Karpas-422 (cell line): ENCODE results near the gene PLEKHG4B. TPM values are rescaled to one million over a fixed set of nuclear protein-coding genes. Genes with fewer than 3 reads are reported as not detected.

Source experiments
- DNase-seq: peaks from one replicate; pipeline ENCODE4 v3.0.0-alpha.2; 2015
- H2AFZ ChIP-seq: fragments of 200-600 bp; sonication (generic); 2 replicates; pipeline ENCODE4 v1.6.1; 2014; ENCODE audit warnings: antibody characterized with exemption, low read length, mixed read lengths
- H3K27ac ChIP-seq: fragments of 200-600 bp; sonication (generic); 2 replicates; pipeline ENCODE4 v1.5.1; 2014; ENCODE audit warnings: mild to moderate bottlenecking, low read length, moderate library complexity
- H3K27me3 ChIP-seq: fragments of 200-600 bp; sonication (generic); 2 replicates; pipeline ENCODE4 v1.6.1; 2014; ENCODE audit warnings: low read length, mixed read lengths
- H3K36me3 ChIP-seq: fragments of 200-600 bp; sonication (generic); 2 replicates; pipeline ENCODE4 v1.6.1; 2014; ENCODE audit warnings: low read length, mixed read lengths; ENCODE audit not compliant: insufficient read depth
- H3K4me1 ChIP-seq: fragments of 200-600 bp; sonication (generic); 2 replicates; pipeline ENCODE4 v1.6.1; 2014; ENCODE audit warnings: mild to moderate bottlenecking, low read length, mixed read lengths
- H3K4me2 ChIP-seq: fragments of 200-600 bp; sonication (generic); 2 replicates; pipeline ENCODE4 v1.6.1; 2014; ENCODE audit warnings: low read length, low read depth, mild to moderate bottlenecking; ENCODE audit not compliant: poor library complexity, severe bottlenecking
- H3K4me3 ChIP-seq: fragments of 200-600 bp; sonication (generic); 2 replicates; pipeline ENCODE4 v1.5.1; 2014; ENCODE audit warnings: mild to moderate bottlenecking, antibody characterized with exemption, low read length, mixed read lengths
- H3K79me2 ChIP-seq: fragments of 200-600 bp; sonication (generic); 2 replicates; pipeline ENCODE4 v1.6.1; 2014; ENCODE audit warnings: mild to moderate bottlenecking, low read length, mixed read lengths
- H3K9ac ChIP-seq: fragments of 200-600 bp; sonication (generic); 2 replicates; pipeline ENCODE4 v1.6.0; 2014; ENCODE audit warnings: low read length
- H3K9me2 ChIP-seq: fragments of 200-600 bp; sonication (generic), shearing (Covaris generic); replicated peaks from 2 replicates; pipeline ENCODE4 v1.6.0; 2014; ENCODE audit warnings: mild to moderate bottlenecking, low read length, moderate library complexity; ENCODE audit not compliant: insufficient read depth
- H3K9me3 ChIP-seq: fragments of 300-700, 200-600 bp; sonication (generic); 2 replicates; pipeline ENCODE4 v1.6.1; 2014; ENCODE audit warnings: low read length, mixed read lengths
- H4K20me1 ChIP-seq: fragments of 200-600 bp; sonication (generic); 2 replicates; pipeline ENCODE4 v1.6.1; 2014; ENCODE audit warnings: mild to moderate bottlenecking, antibody characterized with exemption, low read length, low read depth; ENCODE audit not compliant: insufficient read depth
- total RNA-seq: library from RNA; depleted of rRNA; stranded (reverse); fragments of >200 nt; shearing (Covaris generic); gene quantifications from 2 replicates; pipeline ENCODE4 v1.2.3, GENCODE V29; 2014; ENCODE audit warnings: low replicate concordance

Gene PLEKHG4B
- total RNA-seq, 1 experiment from 2014 or later, result not detected

DNA sequence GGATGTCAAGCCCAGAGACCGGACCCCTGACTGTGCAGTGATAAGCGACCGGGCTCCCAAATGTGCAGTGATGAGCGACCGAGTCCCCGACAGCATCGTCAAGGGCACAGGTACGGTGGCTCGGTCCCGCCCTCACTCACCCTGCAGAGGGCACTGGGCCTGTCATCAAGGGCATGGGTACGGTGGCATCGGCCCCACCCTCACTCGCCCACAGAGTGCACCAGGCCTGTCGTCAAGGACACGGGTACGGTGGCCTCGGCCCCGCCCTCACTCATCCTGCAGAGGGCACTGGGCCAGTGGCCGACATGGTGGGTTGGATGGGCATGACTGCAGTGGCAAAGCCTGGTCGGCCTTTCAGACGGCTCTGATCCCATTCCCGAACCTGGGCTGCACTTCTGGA, 89.6 kb downstream of the PLEKHG4B start:
- H3K9me3 ChIP-seq, result no peaks in the 10 kb centered on the region
- H3K36me3 ChIP-seq, result no peaks in the 10 kb centered on the region
- no peak for DNase-seq
- no peak overlapping the region for H3K4me3 ChIP-seq
- no peaks in the 10 kb centered on the region for H3K27me3 ChIP-seq
- no peak overlapping the region for H3K4me2 ChIP-seq
- no peaks in the 10 kb centered on the region for H3K4me1 ChIP-seq
- no peaks in the 10 kb centered on the region for H3K79me2 ChIP-seq
- no peaks in the 10 kb centered on the region for H3K9me2 ChIP-seq
- H3K27ac ChIP-seq, result no peak overlapping the region
- H4K20me1 ChIP-seq, result no peaks in the 10 kb centered on the region
- no peak overlapping the region for H2AFZ ChIP-seq
- H3K9ac ChIP-seq, result no peak overlapping the region

- Histone ChIP-seq H3K4me1 (no peaks in the 10 kb centered on the region), H4K20me1 (no peaks in the 10 kb centered on the region), H3K9me2 (no peaks in the 10 kb centered on the region), H3K27me3 (no peaks in the 10 kb centered on the region), H3K9ac (no peak overlapping the region), H3K27ac (no peak overlapping the region), H3K4me3 (no peak overlapping the region), H3K36me3 (no peaks in the 10 kb centered on the region), H2AFZ (no peak overlapping the region), H3K79me2 (no peaks in the 10 kb centered on the region), H3K4me2 (no peak overlapping the region), H3K9me3 (no peaks in the 10 kb centered on the region)
- no peak for DNase-seq
Measured at GRCh38 chr5:182126-182525, 90.2 kb downstream of the PLEKHG4B start.

DNA sequence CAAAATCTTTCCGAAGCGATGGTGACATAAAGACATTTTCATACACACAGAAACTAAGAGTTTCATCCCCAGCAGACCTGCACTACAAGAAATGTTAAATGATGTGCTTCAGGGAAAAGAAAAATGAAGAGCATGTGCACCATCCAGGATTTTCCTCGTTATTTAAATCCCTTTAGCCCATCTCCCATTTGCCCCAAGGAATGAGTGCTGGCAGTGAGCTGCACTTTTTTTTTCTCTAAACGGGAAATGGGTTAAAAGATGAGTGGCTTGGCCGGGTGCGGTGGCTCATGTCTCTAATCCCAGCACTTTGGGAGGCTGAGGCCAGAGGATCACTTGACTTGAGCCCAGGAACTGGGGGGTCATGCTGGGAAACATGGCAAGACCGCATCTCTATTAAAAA, 92.5 kb downstream of the PLEKHG4B start:
- Histone ChIP-seq H4K20me1 (no peaks in the 10 kb centered on the region; the same call in 1 of the 2 replicates), H3K9ac (no peak overlapping the region), H2AFZ (no peak overlapping the region), H3K4me2 (no peak overlapping the region), H3K9me2 (no peaks in the 10 kb centered on the region), H3K27ac (no peak overlapping the region), H3K4me3 (no peak overlapping the region), H3K4me1 (peaks cover 8% of the 10 kb centered on the region), H3K36me3 (no peaks in the 10 kb centered on the region), H3K9me3 (no peaks in the 10 kb centered on the region), H3K79me2 (no peaks in the 10 kb centered on the region), H3K27me3 (no peaks in the 10 kb centered on the region)
- DNase-seq, result no peak

GRCh38 chr5:185095-186070, 93.4 kb downstream of the PLEKHG4B start:
- H3K4me1 ChIP-seq, result peaks cover 10% of the 10 kb centered on the region
- no peak overlapping the region for H3K27ac ChIP-seq
- H3K4me3 ChIP-seq, result no peak overlapping the region
- no peak overlapping the region for H3K9ac ChIP-seq
- H3K4me2 ChIP-seq, result no peak overlapping the region
- H3K79me2 ChIP-seq, result no peaks in the 10 kb centered on the region
- H3K9me2 ChIP-seq, result no peaks in the 10 kb centered on the region
- DNase-seq, result no peak
- no peak overlapping the region for H2AFZ ChIP-seq
- H3K9me3 ChIP-seq, result no peaks in the 10 kb centered on the region
- no peaks in the 10 kb centered on the region for H3K27me3 ChIP-seq
- no peaks in the 10 kb centered on the region; the same call in 1 of the 2 replicates for H4K20me1 ChIP-seq
- H3K36me3 ChIP-seq, result no peaks in the 10 kb centered on the region

DNA sequence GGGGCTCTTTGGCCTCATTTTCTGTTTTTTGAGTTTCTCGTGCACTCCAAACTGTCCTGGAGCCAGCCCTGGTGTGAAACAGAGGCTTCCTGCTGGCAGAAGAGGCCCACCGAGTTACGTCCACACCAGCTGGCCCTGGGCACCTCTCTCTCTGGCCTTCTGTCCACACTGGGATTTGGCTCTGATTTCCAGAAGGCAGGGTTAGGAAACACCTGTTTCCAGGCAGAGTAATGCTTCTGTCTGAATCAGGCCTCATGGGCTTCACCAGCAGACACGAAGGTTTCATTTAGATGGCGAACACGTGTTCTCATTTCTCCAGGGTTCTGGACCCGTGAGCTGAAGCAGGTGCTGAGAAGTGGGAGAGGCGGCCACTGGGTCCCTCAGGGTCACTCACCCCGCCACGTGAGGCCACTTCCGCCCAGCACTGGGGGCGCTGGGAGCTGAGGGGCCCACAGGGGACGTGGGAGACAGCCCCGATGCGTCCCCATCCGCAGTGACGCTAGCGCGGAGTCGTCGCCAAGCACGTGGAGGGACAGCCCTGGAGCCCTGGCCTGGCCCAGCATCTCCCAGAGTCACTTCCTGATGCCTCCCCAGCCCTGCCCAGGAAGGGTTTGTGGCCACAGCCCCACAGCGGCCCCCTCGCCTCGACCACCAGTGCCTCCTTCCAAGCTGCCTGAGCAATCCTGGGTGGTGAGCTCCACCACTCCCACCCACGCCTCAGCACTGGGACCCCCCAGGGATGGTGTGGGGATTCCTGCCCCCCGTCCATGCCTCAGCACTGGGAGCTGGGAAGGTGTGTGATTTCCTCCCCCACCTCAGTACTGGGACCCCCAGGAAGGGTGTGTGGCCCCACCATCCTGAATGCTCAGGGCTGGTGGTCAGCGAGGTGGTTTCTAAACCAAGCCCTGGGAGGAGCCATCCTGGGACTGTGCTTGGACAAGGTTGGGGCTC, 94.4 kb downstream of the PLEKHG4B start:
- no peak overlapping the region for H3K27ac ChIP-seq
- no peak overlapping the region for H3K4me2 ChIP-seq
- H2AFZ ChIP-seq, result no peak overlapping the region
- H4K20me1 ChIP-seq, result no peaks in the 10 kb centered on the region; the same call in 1 of the 2 replicates
- H3K9ac ChIP-seq, result no peak overlapping the region
- DNase-seq, result no peak
- no peaks in the 10 kb centered on the region for H3K27me3 ChIP-seq
- H3K9me3 ChIP-seq, result no peaks in the 10 kb centered on the region
- no peaks in the 10 kb centered on the region for H3K36me3 ChIP-seq
- H3K9me2 ChIP-seq, result no peaks in the 10 kb centered on the region
- peaks cover 20% of the 10 kb centered on the region for H3K4me1 ChIP-seq
- no peak overlapping the region for H3K4me3 ChIP-seq
- H3K79me2 ChIP-seq, result no peaks in the 10 kb centered on the region

- DNase-seq, result no peak
- Histone ChIP-seq H3K9me3 (no peaks in the 10 kb centered on the region), H3K9ac (no peak overlapping the region), H2AFZ (no peak overlapping the region), H3K27ac (no peak overlapping the region), H3K9me2 (no peaks in the 10 kb centered on the region), H3K79me2 (no peaks in the 10 kb centered on the region), H3K27me3 (no peaks in the 10 kb centered on the region), H3K4me3 (no peak overlapping the region), H4K20me1 (no peaks in the 10 kb centered on the region; the same call in 1 of the 2 replicates), H3K4me2 (no peak overlapping the region), H3K36me3 (no peaks in the 10 kb centered on the region), H3K4me1 (peaks cover 23% of the 10 kb centered on the region)
Measured at GRCh38 chr5:187042-187431, 95.1 kb downstream of the PLEKHG4B start.

- Histone ChIP-seq H2AFZ (no peak overlapping the region), H4K20me1 (no peaks in the 10 kb centered on the region; the same call in 1 of the 2 replicates), H3K9ac (no peak overlapping the region), H3K4me2 (no peak overlapping the region), H3K27ac (no peak overlapping the region), H3K4me1 (peaks cover 23% of the 10 kb centered on the region), H3K4me3 (no peak overlapping the region), H3K27me3 (no peaks in the 10 kb centered on the region), H3K36me3 (no peaks in the 10 kb centered on the region), H3K9me3 (no peaks in the 10 kb centered on the region), H3K79me2 (no peaks in the 10 kb centered on the region), H3K9me2 (no peaks in the 10 kb centered on the region)
- DNase-seq, result no peak
Measured at GRCh38 chr5:187617-188451, 95.9 kb downstream of the PLEKHG4B start.
